Stomach (tissue), 4 donors: ENCODE data around the gene CCSER1.

Source experiments
- CTCF ChIP-seq, 7 experiments: fragments of 450-650 bp in 4 of 7; fragments of 200-600 bp in 3 of 7; sonication (generic) in 3 of 7; IDR thresholded peaks; one replicate each; pipeline ENCODE4 v1.5.1; 2016 to 2019; ENCODE audit warnings: antibody characterized with exemption in 7 of 7, control low read depth in 2 of 7, mild to moderate bottlenecking in 1 of 7
- EP300 ChIP-seq: sonication (generic); formaldehyde crosslinking; IDR thresholded peaks from one replicate; pipeline ENCODE4 v1.6.1; 2017; ENCODE audit warnings: antibody characterized with exemption
- POLR2A ChIP-seq, 4 donors: fragments of 450-650 bp; IDR thresholded peaks; one replicate each; pipeline ENCODE4 v1.6.1; 2016; ENCODE audit warnings: antibody characterized with exemption in 4 of 4, control low read depth in 2 of 4, mild to moderate bottlenecking in 1 of 4, moderate library complexity in 1 of 4
- POLR2AphosphoS5 ChIP-seq, 3 donors: sonication (generic); formaldehyde crosslinking; IDR thresholded peaks; one replicate each; pipeline ENCODE4 v1.6.1; 2016; ENCODE audit warnings: antibody characterized with exemption in 3 of 3

- no peak for TF ChIP-seq EP300
- no peak for TF ChIP-seq CTCF (IDR thresholded peaks at IDR 0.05)
- no peak for TF ChIP-seq POLR2A (IDR thresholded peaks at IDR 0.05)
- no peak for TF ChIP-seq POLR2AphosphoS5 (IDR thresholded peaks at IDR 0.05)
Measured at GRCh38 chr4:91099666-91100065, 972.5 kb downstream of the CCSER1 start.
